Measurements from ENCODE around the gene FILIP1L.

FILIP1L gene

DNA sequence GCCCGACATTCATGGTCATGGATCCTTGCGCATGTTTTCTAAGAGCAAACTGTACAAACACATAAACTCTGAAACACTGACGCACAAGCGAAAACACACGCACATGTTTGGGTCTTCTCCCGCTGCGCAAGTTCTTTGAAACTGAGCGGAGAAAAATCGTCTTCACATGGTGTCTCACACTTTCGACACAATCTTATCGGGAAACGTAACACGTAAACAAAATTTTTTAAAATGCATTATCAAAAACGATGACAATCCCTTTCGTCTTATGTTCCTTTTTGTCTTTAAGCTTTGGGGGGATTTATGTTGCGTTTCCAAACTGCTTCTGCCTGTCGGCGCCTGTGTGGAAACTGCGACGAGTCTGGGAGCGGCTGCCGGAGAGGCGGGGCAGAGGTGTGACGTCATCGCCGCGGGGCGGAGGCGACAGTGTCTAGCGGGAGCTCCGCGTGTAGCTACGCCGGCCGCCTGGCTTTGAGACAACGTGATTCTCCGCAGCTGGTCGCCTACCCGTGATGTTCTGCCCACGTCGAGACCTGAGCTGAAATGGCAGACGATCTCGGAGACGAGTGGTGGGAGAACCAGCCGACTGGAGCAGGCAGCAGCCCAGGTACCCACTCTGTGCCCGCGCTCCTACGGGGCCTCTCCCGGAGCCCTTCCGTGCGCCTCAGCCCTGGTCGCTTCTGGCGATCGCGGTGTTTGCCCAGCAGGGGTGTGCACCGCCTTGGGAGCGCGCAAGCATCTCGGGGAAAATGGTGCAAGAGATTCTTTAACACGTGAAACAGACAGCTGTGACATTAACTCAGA is 296.7 kb downstream of the FILIP1L start, which contains the start of gene CMSS1:
CMSS1 (plus strand) TSS at position 426 of the 804 bp plus-strand sequence.
- TF ChIP-seq, protein P1, sequence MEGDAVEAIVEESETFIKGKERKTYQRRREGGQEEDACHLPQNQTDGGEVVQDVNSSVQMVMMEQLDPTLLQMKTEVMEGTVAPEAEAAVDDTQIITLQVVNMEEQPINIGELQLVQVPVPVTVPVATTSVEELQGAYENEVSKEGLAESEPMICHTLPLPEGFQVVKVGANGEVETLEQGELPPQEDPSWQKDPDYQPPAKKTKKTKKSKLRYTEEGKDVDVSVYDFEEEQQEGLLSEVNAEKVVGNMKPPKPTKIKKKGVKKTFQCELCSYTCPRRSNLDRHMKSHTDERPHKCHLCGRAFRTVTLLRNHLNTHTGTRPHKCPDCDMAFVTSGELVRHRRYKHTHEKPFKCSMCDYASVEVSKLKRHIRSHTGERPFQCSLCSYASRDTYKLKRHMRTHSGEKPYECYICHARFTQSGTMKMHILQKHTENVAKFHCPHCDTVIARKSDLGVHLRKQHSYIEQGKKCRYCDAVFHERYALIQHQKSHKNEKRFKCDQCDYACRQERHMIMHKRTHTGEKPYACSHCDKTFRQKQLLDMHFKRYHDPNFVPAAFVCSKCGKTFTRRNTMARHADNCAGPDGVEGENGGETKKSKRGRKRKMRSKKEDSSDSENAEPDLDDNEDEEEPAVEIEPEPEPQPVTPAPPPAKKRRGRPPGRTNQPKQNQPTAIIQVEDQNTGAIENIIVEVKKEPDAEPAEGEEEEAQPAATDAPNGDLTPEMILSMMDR (IDR thresholded peaks at IDR 0.05; ENCODE audit: low read depth, low read length): peak; percentile 13
- DNase-seq (ENCODE audit: low read depth, low spot score): peak; percentile 96
- in situ Hi-C loops (cut with HindIII; ENCODE audit: low sequenced_read_pairs): no loop called here
- peak within 1 kb of the TSS; percentile 78 for H3K4me3 ChIP-seq (ENCODE audit: low read depth, low read length)

DNA sequence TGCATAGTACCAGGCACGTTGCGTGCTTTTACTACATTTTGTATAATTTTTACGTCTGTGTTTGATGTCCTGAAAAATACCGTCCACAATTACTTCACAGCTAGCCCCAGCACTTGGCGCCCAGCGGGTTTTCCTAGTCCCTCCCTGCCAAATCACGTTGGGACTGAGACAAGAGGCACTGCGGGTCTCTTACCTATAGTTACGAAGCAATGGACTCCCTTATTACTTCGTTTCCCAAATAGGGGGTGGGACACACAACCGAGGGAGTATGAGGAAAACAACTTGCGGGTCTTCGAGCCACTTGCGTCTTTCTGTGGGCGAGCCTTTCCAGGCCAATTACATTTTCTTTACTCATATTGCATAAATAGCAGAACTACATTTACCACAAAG is 297.3 kb downstream of the FILIP1L start:
- no peak for DNase-seq (ENCODE audit: low read depth, low spot score)
- peak overlapping the region; percentile 78 for H3K4me3 ChIP-seq (ENCODE audit: low read depth, low read length)
- TF ChIP-seq, protein P1 (IDR thresholded peaks at IDR 0.05; ENCODE audit: low read depth, low read length): no peak
- in situ Hi-C loops (cut with HindIII; ENCODE audit: low sequenced_read_pairs): no loop called here

DNA sequence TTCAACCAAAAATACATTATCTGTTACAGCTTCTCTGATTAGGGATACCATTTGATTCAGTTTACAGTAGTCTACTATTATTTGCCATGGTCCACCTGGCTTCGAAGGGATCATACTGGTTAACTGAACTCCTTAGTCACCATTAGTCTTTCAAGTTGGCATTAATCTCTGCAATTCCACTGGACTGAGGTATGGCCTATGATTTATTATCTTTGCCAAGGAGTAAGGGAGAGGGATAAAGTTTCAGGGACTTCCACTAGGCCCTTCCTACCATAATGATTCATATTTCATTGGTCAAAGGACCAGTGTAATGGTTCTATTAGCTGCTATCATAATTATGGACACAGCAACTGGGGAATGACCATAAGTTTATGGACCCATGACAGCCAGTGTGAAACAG is 303.9 kb downstream of the FILIP1L start:
- TF ChIP-seq, protein P1 (IDR thresholded peaks at IDR 0.05; ENCODE audit: low read depth, low read length): no peak
- DNase-seq (ENCODE audit: low read depth, low spot score): no peak
- H3K4me3 ChIP-seq (ENCODE audit: low read depth, low read length): no peak overlapping the region
- in situ Hi-C loops (cut with HindIII; ENCODE audit: low sequenced_read_pairs): no loop called here

DNA sequence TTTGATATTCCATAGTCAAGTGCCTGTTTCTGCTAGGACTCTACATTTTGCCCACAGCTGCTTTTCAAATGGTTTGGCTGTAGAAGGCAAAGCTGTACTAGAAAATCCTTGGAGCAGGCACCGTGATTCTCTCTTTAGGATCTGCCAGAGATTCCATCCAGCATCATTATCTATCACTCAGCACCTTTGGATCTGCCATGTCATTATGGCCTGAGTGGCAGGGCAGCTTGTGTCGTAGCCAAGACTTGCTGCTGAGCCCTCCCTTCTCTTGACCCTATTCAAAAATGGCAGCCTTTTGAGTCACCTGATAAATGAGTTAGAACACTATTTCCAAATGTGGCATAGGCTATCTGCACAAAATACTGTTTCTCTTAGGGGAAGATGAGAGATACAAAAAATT is 304.7 kb downstream of the FILIP1L start:
- TF ChIP-seq, protein P1 (IDR thresholded peaks at IDR 0.05; ENCODE audit: low read depth, low read length): no peak
- in situ Hi-C loops (cut with HindIII; ENCODE audit: low sequenced_read_pairs): no loop called here
- no peak for DNase-seq (ENCODE audit: low read depth, low spot score)
- H3K4me3 ChIP-seq (ENCODE audit: low read depth, low read length): no peak overlapping the region

DNA sequence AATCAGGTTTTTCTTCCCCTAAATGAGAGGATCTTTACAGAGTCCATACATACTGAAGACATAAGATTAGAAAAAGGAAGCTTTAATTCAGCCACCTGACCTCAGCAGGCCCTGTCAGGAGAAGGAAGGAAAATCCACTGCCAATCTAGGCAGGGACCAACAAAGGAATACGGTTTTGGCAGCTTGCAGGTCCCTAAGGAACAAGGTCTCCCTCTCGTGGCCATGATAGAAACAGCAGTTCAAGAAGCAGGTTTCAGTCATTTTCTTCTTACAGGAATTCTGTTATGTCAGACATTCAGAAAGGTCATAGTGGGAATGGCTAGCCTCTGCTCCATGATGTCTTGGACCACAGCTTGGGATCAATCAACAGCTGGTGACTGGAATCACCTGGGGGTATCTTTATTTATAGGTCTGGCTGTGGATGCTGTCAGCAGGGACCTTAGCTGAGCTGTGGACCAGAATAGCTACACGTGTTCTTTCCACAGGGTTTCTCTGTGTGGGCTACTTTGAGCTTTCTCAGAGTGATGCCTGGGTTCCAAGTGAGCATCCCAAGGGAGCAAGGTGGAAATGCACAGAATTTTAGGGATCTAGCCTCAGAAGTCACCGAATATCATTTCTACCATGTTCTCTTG is 306.0 kb downstream of the FILIP1L start:
- no peak overlapping the region for H3K4me3 ChIP-seq (ENCODE audit: low read depth, low read length)
- DNase-seq (ENCODE audit: low read depth, low spot score): peak; percentile 83
- TF ChIP-seq, protein P1 (IDR thresholded peaks at IDR 0.05; ENCODE audit: low read depth, low read length): peak; percentile 88
- in situ Hi-C loops (cut with HindIII; ENCODE audit: low sequenced_read_pairs): no loop called here

DNA sequence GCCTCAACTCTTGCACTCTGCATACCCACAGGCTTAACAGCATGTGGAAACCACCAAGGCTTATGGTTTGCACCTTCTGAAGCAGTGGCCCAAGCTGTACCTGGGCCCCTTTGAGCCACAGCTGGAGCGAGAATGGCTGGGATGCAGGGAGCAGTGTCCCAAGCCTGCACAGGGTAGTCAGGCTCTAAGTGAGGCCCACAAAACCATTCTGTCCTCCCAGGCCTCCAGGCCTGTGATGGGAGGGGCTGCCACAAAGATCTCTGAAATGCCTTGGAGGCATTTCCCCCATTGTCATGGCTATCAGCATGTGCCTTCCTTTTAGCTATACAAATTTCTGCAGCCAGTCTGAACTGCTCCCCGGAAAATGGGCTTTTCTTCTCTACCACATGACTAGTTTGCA is 309.1 kb downstream of the FILIP1L start:
- no peak for DNase-seq (ENCODE audit: low read depth, low spot score)
- in situ Hi-C loops (cut with HindIII; ENCODE audit: low sequenced_read_pairs): no loop called here
- TF ChIP-seq, protein P1 (IDR thresholded peaks at IDR 0.05; ENCODE audit: low read depth, low read length): no peak
- H3K4me3 ChIP-seq (ENCODE audit: low read depth, low read length): no peak overlapping the region
